ENCODE results near the gene OCA2.
"Not testable (repeated sequence)": the region's sequence is repeated elsewhere in the genome, so short reads cannot be mapped to it uniquely, and the experiment has no call there.

The OCA2 gene

GRCh38 chr15:27714675-27715074 lies 384.4 kb downstream of the OCA2 start:
- TF ChIP-seq MYC (IDR thresholded peaks at IDR 0.05; ENCODE audit: low read depth, low read length) (no peak), MAX (IDR thresholded peaks at IDR 0.05; ENCODE audit: low read depth, low read length) (no peak), POLR2A (IDR thresholded peaks at IDR 0.05; ENCODE audit: extremely low read depth, insufficient read length) (no peak)
- TF ChIP-seq, protein P1, sequence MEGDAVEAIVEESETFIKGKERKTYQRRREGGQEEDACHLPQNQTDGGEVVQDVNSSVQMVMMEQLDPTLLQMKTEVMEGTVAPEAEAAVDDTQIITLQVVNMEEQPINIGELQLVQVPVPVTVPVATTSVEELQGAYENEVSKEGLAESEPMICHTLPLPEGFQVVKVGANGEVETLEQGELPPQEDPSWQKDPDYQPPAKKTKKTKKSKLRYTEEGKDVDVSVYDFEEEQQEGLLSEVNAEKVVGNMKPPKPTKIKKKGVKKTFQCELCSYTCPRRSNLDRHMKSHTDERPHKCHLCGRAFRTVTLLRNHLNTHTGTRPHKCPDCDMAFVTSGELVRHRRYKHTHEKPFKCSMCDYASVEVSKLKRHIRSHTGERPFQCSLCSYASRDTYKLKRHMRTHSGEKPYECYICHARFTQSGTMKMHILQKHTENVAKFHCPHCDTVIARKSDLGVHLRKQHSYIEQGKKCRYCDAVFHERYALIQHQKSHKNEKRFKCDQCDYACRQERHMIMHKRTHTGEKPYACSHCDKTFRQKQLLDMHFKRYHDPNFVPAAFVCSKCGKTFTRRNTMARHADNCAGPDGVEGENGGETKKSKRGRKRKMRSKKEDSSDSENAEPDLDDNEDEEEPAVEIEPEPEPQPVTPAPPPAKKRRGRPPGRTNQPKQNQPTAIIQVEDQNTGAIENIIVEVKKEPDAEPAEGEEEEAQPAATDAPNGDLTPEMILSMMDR (IDR thresholded peaks at IDR 0.05; ENCODE audit: low read depth, low read length): no peak
- DNase-seq (ENCODE audit: low read depth): no peak
- no peak overlapping the region for H3K4me3 ChIP-seq (ENCODE audit: low read depth, low read length)

GRCh38 chr15:27713850-27714249 lies 385.3 kb downstream of the OCA2 start:
- DNase-seq (ENCODE audit: low read depth); H3K4me3 ChIP-seq (ENCODE audit: low read depth, low read length): not testable (repeated sequence)

DNA sequence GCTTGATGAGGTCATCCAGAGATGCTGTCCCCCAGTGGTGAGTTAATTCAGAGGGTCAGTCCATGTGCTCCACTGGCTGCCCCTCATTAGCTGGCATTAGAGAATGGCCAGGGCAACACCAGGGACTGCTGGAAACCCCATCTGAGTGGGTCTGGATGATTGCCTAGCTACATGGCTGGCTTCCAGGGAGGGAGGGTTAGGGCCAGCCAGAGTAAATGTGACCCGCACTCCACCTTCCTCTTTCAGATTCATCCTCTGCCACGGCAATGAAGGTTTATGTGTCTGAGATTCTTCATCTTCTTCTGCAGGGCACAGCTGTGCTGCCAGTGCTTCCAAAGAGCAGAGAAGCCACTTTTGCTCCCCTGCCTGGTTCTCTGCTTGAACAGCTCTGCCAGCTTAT lies 391.9 kb downstream of the OCA2 start:
- DNase-seq (ENCODE audit: low read depth): no peak
- no peak for TF ChIP-seq POLR2A (IDR thresholded peaks at IDR 0.05; ENCODE audit: extremely low read depth, insufficient read length)
- TF ChIP-seq MAX (IDR thresholded peaks at IDR 0.05; ENCODE audit: low read depth, low read length): no peak
- H3K4me3 ChIP-seq (ENCODE audit: low read depth, low read length): no peak overlapping the region

DNA sequence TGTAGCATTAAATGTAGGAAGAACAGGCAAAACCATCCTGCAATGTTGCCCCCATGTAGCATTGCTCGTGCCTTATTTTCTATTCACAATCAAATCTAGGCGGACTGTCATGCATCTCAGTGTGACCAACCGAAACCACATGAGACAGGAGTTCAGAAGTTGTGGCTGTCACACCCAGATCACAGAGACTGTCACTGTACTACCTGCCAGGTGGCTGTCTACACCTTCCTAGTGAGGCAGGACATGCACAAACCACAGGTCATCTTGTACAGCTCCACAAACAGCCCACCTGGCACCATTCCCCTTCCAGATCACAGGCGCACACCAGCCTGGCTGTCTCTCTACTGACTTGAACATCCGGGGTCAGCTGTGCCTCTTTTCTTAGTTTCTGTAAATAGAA lies 392.8 kb downstream of the OCA2 start:
- H3K4me3 ChIP-seq (ENCODE audit: low read depth, low read length): no peak overlapping the region
- TF ChIP-seq MAX (IDR thresholded peaks at IDR 0.05; ENCODE audit: low read depth, low read length) (no peak), POLR2A (IDR thresholded peaks at IDR 0.05; ENCODE audit: extremely low read depth, insufficient read length) (no peak), MYC (IDR thresholded peaks at IDR 0.05; ENCODE audit: low read depth, low read length) (no peak)
- TF ChIP-seq, protein P1 (IDR thresholded peaks at IDR 0.05; ENCODE audit: low read depth, low read length): no peak
- DNase-seq (ENCODE audit: low read depth): no peak

GRCh38 chr15:27705056-27705455 lies 394.1 kb downstream of the OCA2 start:
- H3K4me3 ChIP-seq (ENCODE audit: low read depth, low read length): no peak overlapping the region
- TF ChIP-seq MYC (IDR thresholded peaks at IDR 0.05; ENCODE audit: low read depth, low read length) (no peak), MAX (IDR thresholded peaks at IDR 0.05; ENCODE audit: low read depth, low read length) (no peak), POLR2A (IDR thresholded peaks at IDR 0.05; ENCODE audit: extremely low read depth, insufficient read length) (no peak)
- TF ChIP-seq, protein P1 (IDR thresholded peaks at IDR 0.05; ENCODE audit: low read depth, low read length): no peak
- DNase-seq (ENCODE audit: low read depth): no peak

Data from NB4 (cell line).